ENCODE results near the gene CABCOCO1.

GRCh38 chr10:61616611-61617010, 46.1 kb upstream of the CABCOCO1 start:
- TF ChIP-seq CTCF (conservative IDR thresholded peaks at IDR 0.05; ENCODE audit: low read depth, low read length) (no peak), EZH2 (IDR thresholded peaks at IDR 0.05; ENCODE audit: borderline replicate concordance, low read depth, low read length, poor library complexity, severe bottlenecking) (no peak)

All from A673 (cell line).